K562 (cell line): Measurements from ENCODE around the gene ENO2. TPM values are rescaled to one million over a fixed set of nuclear protein-coding genes. Genes with fewer than 3 reads are reported as not detected.
"Not testable (repeated sequence)": the region's sequence is repeated elsewhere in the genome, so short reads cannot be mapped to it uniquely, and the experiment has no call there.

ENCODE experiments used
- CBFA2T2 ChIP-seq: fragments of 450-650 bp; conservative IDR thresholded peaks from 2 replicates; pipeline ENCODE4 v1.6.1; 2017; ENCODE audit warnings: mild to moderate bottlenecking
- CBFA2T3 ChIP-seq: fragments of 450-650 bp; IDR thresholded peaks from 2 replicates; pipeline ENCODE4 v1.6.1; 2017
- L3MBTL2 ChIP-seq: fragments of 450-650 bp; IDR thresholded peaks from 2 replicates; pipeline ENCODE4 v1.6.1; 2016; ENCODE audit warnings: mild to moderate bottlenecking, moderate library complexity
- MAX ChIP-seq: sonication (generic); formaldehyde crosslinking; IDR thresholded peaks from 2 replicates; pipeline ENCODE4 v1.9.0; 2022; ENCODE audit warnings: mild to moderate bottlenecking, missing genetic modification reagents
- MGA ChIP-seq: fragments of 450-650 bp; IDR thresholded peaks from 2 replicates; pipeline ENCODE4 v1.6.1; 2016; ENCODE audit warnings: mild to moderate bottlenecking, moderate library complexity
- ZNF740 ChIP-seq, 3 experiments: fragments of 200-800 bp in 1 of 3; sonication (Bioruptor generic) in 1 of 3; sonication (generic) in 1 of 3; formaldehyde crosslinking in 1 of 3; IDR thresholded peaks; 2 replicates each; pipeline versions ENCODE4 v1.6.1 to v1.8.0; 2016 to 2022; ENCODE audit warnings: mild to moderate bottlenecking in 2 of 3, missing compliant biosample characterization in 2 of 3, missing genetic modification characterization in 2 of 3, missing genetic modification reagents in 1 of 3
- polyA plus RNA-seq, 8 experiments: library from polyadenylated mRNA; depleted of rRNA in 4 of 8; stranded (reverse) in 5 of 8; unstranded in 3 of 8; fragments of >200 nt; fragmentation: Nextera tagmentation in 2 of 8; fragmentation: Illumina TruSeq in 1 of 8; extraction: Ambion mirVana in 2 of 8; extraction: Trizol in 1 of 8; gene quantifications; 2 replicates each; pipeline versions ENCODE4 v1.2.1 to v1.2.3, GENCODE V29; 2011 to 2014; ENCODE audit warnings: inconsistent platforms in 1 of 8, missing spikeins in 1 of 8
- total RNA-seq, 7 experiments: library from RNA; depleted of rRNA in 6 of 7; stranded (reverse); fragments of >200 nt in 6 of 7; fragmentation: Illumina TruSeq in 2 of 7; extraction: Trizol in 2 of 7; gene quantifications; 2 replicates each; pipeline versions ENCODE4 v1.2.1 to v1.2.3, GENCODE V29; 2011 to 2021; ENCODE audit warnings: low replicate concordance in 1 of 7

ENO2 gene
- total and polyA plus RNA-seq, 9 of the 15 experiments (the other 6 are each of a cell fraction or from before 2014, with no cell fraction given), result 10.9 to 43.3 (median 21.0) TPM

- TF ChIP-seq MGA (peak; percentile 31; the same call in 1 of the 2 replicates), MAX (CRISPR knock-in tag) (peak; percentile 23; the same call in 1 of the 2 replicates), CBFA2T3 (0 out of 2 replicates have a peak, but pooled peaks have one; percentile 38), L3MBTL2 (peak; percentile 36; the same call in 1 of the 2 replicates), CBFA2T2 (peak; percentile 32; the same call in 1 of the 2 replicates), ZNF740 (tag; IDR thresholded peaks at IDR 0.05) (0 out of 4 replicates have a peak, but pooled peaks of 1 of the 2 experiments have one; percentile 29)
- not testable (repeated sequence) for TF ChIP-seq ZNF740 (CRISPR knock-in tag; IDR thresholded peaks at IDR 0.05)
Measured at GRCh38 chr12:6886206-6886999, 28.0 kb upstream of the ENO2 start (continued).
